Measurements from ENCODE around the gene UCP2.

The UCP2 gene

DNA sequence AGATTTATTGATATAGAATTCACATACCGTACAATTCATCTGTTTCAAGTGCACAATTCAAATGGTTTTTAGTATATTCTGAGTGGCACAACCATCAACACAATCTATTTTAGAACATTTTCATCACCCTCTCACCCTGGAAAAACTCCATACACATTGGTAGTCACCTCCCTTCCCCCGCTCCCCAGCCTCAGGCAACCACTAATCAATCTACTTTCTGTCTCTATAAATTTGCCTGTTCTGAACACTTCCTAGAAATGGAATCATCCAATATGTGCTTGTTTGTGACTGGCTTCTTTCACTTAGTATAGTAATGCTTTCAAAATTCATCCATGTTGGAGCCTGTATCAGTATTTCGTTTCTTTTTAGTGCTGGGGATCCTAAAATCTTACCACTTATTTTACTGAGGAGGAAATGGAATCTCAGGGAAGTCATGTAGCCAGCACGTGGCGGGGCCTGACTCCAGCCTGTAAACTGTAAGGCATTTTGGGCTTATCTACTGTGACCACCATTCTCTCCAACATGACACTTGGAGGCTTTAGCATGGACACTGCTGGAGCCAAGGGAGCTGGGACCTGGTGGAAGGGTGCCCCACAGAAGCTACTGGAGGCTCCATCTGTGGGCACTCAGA is 27.1 kb upstream of the UCP2 start:
- no peak for DNase-seq (ENCODE audit: low spot score)

GRCh38 chr11:74009230-74009547 is 26.5 kb upstream of the UCP2 start:
- no peak for DNase-seq (ENCODE audit: low spot score)

DNA sequence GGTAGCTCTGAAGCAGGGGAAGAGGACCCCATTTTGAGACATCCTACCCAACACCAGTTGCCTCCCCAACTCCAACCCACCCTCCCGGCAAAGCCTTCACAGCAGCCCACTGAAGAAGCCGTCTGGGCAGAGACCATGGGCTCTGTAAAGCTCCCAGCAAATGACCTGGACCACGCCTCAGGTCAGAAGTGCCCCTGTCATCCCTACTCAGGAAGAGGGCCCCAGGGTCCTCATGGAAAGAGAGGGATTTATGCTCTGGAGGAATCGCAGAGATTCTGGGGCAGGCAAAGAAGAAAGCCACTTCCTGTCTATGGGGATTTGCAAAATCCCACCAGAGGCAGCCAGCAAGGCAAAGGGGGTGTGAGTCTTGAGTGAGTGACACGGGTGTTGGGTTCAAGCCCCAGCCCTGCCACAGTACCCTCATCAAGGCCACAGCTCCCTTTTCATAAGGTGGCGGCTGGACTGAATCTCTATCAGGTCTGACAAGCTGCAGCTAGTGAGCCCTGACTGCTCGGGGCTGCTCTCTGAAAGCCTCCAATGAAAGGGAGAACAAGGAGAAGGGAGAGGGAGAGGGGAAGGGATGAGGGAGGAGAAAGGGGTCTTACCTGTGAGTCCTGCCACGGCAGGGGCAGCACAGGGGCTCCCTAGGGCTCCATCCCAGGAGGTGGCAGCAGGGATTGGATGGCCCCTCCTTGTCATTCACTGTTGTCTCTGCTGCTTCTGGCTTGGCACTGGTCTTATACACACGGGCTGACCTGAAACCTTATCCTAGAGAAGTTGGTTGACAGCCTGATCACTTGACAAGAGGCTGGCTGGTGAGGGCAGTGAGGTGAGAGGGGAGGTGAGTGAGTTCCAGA is 26.0 kb upstream of the UCP2 start, which contains the start of gene UCP3:
TSS of gene UCP3 (minus strand) at position 713 of the 857 bp plus-strand sequence. CDS start 2,043 bp downstream, outside the sequence.
- DNase-seq (ENCODE audit: low spot score) = no peak

DNA sequence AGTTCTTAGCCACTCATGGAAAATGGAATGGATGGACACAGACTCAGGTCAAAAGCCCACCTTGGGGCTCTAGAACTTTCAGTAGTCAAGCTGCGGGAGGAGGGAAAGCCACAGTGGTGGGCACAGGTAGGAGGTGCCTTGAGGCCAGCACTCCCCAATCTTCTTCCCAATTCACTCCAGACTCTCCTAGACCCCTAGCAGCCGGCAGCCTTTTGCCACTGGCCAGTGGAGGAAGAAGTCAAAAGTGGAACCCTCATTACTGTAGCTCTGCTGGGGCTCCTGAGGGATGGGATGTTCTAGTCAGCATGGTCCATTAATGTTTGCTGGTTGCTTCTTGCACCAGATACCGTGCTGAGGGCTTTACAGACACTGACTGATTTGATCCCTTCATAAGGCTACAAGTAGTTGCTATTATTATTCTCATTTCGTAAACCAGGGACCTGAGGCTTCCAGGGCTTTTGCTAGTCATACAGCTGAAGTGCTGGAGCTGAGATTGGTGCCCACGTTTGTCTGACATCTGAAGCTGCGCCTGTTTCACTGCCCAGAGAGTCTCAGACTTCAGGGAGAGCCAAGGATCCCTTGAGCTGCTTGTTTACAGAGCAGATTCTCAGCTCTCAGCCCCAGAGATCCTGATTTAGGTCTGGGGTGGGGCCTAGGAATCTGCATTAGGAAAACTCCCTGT is 25.2 kb upstream of the UCP2 start:
- DNase-seq (ENCODE audit: low spot score) = no peak

GRCh38 chr11:74006743-74007304 is 24.2 kb upstream of the UCP2 start:
- DNase-seq (ENCODE audit: low spot score) = no peak

GRCh38 chr11:74005721-74006517 is 23.3 kb upstream of the UCP2 start:
- no peak for DNase-seq (ENCODE audit: low spot score)

DNA sequence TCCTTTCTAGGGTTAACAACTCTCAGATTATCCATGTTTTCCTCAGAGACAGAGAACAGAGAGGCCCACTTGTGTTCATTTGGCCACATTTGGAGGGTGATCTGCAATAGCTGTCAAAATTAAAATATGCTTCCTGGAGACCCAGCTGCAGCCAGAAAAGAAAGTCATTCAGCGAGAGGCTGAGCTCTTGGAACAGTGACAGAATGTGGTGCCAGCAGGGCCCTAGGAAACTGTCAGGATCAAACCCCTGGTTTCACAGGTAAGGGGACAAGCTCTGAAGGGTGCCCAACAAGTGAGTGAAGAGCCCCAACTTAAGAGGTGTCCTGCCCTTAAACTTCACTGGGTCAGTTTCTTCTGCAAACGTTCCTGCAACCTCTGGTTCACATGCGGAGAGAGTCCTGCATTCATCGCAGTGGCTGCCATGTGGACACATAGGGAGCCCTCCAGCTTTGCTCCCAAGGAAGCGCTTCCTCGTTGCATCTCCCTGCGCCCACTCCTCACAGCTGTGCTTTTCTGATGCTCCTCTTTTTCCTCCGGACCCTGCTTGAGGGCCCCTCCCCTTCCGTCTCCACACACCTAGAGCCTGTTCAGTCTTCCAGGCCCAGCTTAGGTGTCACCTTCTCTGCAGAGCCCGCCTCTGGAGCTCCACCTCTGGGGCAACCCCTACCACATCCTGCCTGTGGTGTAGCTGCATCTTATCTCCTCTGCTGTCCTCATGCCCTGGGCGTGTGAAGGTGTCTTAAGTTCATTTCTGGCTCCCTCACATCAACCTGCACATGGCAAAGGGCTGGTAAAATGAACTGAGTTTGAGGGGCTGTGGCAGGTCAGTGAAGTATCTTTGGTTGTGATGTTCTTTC is 22.3 kb upstream of the UCP2 start:
- DNase-seq (ENCODE audit: low spot score) = no peak

DNA sequence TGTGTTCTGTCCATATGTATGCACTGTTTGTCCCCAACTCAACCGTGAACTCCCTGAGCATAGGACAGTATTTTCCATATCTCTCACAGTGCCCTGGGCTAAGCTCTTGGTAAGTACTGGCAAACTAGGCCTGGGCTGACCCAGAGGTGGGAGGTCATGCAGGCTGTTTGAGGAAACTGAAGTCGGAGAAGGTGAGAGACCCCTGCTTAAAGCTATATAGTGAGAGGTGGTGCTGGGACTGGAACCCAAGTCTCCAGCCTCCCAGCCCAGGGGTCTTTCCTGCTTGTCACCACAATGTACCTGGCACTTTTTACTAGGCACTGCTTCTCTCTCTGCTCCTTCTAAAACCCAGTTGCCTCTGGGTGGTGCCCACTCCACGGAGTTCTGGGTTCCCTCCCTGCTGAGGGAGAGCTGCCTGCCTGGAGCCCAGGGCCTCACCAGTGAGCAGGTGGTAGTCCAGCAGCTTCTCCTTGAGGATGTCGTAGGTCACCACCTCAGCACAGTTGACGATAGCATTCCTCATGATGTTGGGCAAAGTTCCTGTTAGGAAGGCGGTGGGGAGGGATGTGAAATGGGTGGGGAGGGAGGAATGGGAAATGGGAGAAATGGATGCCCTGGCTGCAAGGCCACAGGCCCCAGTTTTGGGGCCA is 21.5 kb upstream of the UCP2 start:
- DNase-seq (ENCODE audit: low spot score) = no peak

DNA sequence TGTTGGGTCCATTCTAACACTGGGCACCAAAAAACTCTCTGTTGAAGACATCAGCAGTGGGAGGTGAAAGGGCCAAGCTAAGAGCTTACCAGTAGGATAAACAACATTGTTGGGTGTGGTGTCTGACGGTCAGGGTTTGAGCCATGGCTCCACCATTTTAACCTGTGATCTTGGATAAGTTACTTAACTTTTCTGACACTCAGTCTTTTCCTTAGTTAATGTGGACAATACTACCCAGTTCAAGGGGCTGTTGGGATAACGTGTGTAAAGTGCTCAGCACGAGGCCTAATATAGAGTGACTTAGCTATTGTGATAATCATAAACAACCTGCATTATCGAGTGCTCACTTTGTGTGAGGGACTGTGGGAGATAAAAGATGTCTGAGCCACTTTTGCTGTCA is 20.2 kb upstream of the UCP2 start:
- no peak for DNase-seq (ENCODE audit: low spot score)

DNA sequence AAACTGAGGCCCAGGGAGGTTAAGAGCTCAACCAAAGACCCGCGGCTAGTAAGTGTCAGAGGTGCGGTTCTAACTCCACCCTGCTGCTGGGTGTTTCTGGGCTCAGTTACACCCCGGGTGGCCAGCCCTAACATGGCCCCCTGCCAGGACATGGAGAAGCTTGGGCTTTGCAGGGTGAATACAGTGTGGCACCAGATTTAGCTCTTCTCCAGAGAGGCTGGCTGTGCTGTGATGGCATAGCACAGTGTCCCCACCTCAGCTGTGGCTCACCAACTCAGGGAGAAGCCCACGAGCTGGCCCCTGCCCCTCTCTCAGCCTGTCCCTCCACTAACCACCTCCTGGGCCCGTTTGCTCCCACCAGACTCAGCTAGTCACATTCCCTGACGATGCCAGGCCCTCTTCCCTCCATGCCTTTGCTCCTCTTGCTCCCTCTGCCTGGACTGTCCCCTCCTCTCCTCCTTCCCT is 19.2 kb upstream of the UCP2 start:
- no peak for DNase-seq (ENCODE audit: low spot score)

- DNase-seq (ENCODE audit: low spot score) = no peak
These were observed 17.9 kb upstream of the UCP2 start for GRCh38 chr11:74000307-74001133.

DNA sequence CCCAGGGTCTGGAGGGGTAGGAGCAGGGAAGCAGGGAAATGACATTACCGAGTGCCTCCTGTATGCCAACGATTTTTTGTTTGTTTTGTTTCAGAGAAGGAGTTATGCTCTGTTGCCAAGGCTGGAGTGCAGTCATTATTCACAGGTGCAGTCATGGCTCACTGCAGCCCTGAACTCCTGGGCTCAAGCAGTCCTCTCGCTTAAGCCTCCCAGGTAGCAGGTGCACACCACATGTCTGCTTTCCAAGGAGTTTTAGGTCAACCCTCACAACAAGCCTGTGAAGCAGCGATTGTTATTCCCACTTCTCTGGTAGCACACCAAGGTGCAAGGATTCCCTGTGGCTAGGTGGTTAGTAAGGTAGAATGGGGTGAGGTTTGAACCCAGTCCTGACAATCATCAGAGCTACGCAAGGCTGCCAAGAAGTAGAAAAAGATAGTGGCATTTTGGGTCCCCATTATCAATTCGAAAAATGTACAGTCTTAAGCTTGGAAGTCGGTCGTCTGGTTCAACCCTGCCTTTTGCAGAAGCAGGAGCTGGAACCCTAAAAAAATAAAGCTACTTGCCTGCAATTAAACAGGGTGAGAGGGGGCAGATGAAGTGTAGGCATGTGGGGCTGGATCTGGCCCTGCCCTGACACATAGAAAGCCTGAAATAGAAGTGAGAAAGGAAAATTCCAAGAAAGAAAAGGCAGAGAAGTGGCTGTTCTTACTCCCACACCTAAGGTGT is 17.1 kb upstream of the UCP2 start:
- DNase-seq (ENCODE audit: low spot score) = no peak

DNA sequence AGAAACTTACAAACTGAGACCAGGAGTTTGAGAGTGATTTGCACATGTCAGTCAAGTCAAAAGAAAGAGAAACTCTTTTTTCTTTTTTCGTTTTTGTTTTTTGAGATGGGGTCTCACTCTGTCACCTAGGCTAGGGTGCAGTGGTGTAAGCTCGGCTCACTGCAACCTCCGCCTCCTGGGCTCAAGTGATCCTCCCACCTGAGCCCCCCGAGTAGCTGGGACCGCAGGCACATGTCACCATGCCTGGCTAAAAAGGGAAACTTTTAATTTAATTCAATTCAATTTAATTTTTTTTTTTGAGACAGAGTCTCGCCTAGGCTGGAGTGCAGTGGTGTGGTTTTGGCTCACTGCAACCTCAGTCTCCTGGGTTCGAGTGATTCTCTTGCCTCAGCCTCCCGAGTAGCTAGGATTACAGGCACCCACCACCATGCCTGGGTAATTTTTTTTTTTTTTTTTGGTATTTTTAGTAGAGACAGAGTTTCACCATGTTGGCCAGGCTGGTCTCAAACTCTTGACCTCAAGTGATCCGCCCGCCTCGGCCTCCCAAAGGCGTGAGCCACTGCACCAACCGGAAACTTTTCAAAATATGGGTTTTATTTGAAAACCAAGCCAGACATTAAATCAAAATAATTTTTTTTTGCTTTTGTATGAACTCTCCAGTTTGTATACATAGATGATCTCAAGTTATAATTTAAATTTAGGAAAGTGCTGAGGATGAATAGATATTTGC is 16.4 kb upstream of the UCP2 start:
- no peak for DNase-seq (ENCODE audit: low spot score)

- DNase-seq (ENCODE audit: low spot score) = no peak
These were observed 14.6 kb upstream of the UCP2 start for GRCh38 chr11:73997120-73997770.

GRCh38 chr11:73996161-73996747 is 13.6 kb upstream of the UCP2 start:
- no peak for DNase-seq (ENCODE audit: low spot score)

DNA sequence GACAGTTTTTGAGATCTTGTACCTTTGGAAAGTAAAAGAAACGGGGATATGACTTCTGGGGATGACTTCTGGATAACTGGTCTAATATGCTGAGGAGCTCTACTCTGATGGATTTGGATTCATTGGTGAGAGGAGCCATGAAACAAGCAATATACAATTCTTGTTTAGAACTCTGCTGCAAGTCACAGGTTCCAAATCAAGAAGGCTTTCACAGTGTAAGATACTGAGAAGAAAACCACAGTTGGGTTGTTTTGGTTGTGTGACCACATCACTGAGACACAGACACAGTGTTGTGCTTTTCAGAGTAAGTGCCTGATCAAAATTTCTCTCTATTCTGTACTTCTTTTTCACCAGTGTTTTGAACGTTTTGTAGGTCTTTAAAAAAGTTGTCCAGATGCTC is 13.1 kb upstream of the UCP2 start:
- no peak for DNase-seq (ENCODE audit: low spot score)

- DNase-seq (ENCODE audit: low spot score) = no peak
These were observed 12.6 kb upstream of the UCP2 start for GRCh38 chr11:73995247-73995646.
